Skin epidermis (tissue), 12 donors: ENCODE data around the gene SLC17A8.

Source experiments
- H3K27ac ChIP-seq, 21 experiments: fragments of 200-600 bp; sonication (generic) in 11 of 21; one replicate each; pipeline ENCODE4 v1.5.0; 2020; ENCODE audit warnings: mild to moderate bottlenecking in 3 of 21, inconsistent platforms in 2 of 21, moderate library complexity in 2 of 21
- H3K4me3 ChIP-seq, 7 experiments: fragments of 200-600 bp; sonication (generic) in 2 of 7; one replicate each; pipeline ENCODE4 v1.5.0; 2020; ENCODE audit warnings: inconsistent platforms in 2 of 7, mild to moderate bottlenecking in 2 of 7, moderate library complexity in 1 of 7

Gene SLC17A8

GRCh38 chr12:100461330-100461973 is 104.6 kb downstream of the SLC17A8 start:
- H3K4me3 ChIP-seq, result no peak overlapping the region
- H3K27ac ChIP-seq, result no peak overlapping the region

GRCh38 chr12:100463661-100464060 is 106.8 kb downstream of the SLC17A8 start:
- Histone ChIP-seq H3K4me3 (no peak overlapping the region), H3K27ac (no peak overlapping the region)

DNA sequence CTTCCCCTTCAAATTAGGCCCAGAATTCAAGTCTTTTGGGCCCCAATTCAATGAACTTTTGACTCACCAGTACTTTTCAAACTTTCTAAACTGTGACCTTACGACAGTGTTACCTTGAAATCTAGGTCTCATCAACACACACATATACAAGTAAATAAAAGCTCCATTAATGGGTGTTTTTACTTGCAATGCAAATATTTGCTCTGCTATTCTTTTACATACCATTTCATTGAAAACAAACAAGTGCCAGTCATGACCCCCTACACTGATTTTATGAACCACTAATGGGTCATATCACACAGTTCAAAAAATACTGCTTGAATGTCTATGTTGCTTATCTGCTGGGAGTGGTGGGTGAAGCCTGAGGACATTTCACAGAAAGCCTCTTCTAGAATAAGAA is 107.7 kb downstream of the SLC17A8 start:
- no peak overlapping the region for H3K27ac ChIP-seq

GRCh38 chr12:100468126-100468525 is 111.3 kb downstream of the SLC17A8 start:
- Histone ChIP-seq H3K4me3 (no peak overlapping the region), H3K27ac (no peak overlapping the region)

More for the DNA sequence above, 107.7 kb downstream of the SLC17A8 start:
- H3K4me3 ChIP-seq, result no peak overlapping the region
